ENCODE results near the gene CYB561D1. TPM values are rescaled to one million over a fixed set of nuclear protein-coding genes. Genes with fewer than 3 reads are reported as not detected.
"Not testable (repeated sequence)": the region's sequence is repeated elsewhere in the genome, so short reads cannot be mapped to it uniquely, and the experiment has no call there.

The CYB561D1 gene, protein sequence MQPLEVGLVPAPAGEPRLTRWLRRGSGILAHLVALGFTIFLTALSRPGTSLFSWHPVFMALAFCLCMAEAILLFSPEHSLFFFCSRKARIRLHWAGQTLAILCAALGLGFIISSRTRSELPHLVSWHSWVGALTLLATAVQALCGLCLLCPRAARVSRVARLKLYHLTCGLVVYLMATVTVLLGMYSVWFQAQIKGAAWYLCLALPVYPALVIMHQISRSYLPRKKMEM
- total RNA-seq, result 6.2 and 6.7 TPM in 2 replicates

DNA sequence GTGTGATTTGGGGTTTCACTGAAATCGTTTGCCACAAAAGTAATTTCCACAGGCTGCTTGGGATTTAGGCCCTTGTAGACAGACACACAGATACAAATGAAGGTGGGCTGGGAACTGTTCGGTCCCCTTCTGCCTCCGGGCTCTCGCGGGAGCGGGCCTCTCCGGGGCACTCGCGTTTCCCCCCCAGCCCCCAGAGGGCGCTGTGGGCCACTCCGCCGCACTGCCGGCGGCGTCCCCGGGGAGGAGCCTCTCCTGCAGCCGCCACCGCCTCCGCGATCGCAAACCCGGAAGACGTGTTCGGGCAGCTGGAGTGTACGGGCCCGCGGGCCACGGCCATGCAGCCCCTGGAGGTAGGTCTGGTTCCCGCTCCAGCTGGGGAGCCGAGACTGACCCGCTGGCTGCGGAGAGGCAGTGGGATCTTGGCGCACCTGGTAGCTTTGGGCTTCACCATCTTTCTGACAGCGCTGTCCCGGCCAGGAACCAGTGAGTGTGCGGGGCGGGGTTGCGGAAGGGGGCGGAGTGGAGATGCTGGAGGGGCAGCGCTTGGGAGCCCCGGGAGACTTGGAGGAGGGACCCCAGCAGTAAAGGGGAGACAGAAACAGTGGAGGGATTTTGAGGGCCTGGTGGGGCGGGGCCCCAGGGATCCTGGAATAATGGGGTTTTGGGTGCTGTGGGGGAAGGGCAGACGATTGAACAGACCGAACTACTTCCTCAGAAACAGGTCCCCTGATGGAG is at the start of gene CYB561D1:
Gene CYB561D1, plus strand, starts transcription at position 290 of the 735 bp plus-strand sequence. Its CDS starts 46 bp downstream, at position 336.
- no peak for DNase-seq (ENCODE audit: extremely low read depth, low read depth, low spot score)

DNA sequence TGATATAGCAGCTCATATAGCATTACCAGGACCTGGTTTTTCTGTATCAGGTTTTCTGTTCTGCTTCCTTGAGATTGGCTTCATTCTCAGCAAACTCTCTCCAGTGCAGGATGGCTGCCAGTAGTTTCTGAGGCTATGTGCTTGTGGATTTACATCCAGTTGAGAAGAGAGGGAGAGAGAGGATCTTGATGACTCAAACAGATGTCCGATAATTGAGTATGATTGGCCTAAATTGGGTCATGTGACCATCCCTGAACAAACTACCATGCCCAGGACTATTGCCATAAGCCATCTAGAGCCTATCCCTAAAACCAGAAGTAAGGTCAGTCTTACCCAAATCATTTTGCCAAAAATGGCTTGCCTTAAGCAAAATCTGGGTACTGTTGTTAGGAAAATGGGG is 49.5 kb upstream of the CYB561D1 start:
- no peak for DNase-seq (ENCODE audit: extremely low read depth, low read depth, low spot score)

DNA sequence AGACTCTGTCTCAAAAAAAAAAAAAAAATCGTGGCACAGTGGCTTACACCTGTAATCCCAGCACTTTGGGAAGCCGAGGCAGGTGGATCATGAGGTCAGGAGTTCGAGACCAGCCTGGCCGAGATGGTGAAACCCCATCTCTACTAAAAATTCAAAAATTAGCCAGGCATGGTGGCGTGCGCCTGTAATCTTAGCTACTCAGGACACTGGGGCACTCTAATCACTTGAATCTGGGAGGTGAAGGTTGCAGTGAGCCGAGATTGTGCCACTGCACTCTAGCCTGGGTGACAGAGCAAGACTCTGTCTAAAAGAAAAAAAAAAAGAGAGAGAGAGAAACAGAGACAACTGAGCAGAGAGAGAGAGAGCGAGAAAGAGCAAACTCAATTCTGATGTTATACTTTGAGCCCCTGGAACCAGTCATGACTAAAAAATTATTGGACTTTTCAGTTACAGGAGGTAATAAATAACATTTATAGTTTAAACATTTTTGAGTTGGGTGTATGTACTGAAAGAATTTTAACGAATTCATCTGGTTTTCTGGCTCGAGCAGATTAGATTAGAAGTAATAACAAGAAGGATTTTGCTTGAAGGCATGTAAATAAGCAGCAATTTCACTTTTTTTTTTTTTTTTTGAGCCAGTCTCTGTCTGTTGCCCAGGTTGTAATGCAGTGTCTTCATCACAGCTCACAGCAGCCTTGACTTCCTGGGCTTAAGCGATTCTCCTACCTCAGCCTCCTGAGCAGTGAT is 47.8 kb upstream of the CYB561D1 start:
- DNase-seq (ENCODE audit: extremely low read depth, low read depth, low spot score), result not testable (repeated sequence)

DNA sequence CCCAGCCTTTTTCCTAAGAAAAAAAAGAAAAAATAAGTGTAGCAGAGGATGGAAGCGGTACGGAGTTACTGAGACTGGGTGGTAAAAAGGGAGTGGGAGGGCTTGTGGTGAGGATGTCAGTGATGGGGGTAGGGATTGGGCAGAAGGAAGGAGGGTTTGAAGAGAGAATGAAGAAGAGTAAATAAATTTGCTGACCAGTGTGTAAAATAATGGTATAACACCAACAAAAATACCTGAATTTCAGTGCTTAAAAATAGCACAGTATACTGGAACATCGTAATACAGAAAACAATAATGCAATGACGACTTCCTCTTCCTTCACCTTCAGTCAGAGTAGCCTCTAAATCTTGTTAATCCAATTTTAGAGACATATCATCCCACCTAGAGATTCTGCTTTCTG is 46.4 kb upstream of the CYB561D1 start:
- DNase-seq (ENCODE audit: extremely low read depth, low read depth, low spot score), result no peak

DNA sequence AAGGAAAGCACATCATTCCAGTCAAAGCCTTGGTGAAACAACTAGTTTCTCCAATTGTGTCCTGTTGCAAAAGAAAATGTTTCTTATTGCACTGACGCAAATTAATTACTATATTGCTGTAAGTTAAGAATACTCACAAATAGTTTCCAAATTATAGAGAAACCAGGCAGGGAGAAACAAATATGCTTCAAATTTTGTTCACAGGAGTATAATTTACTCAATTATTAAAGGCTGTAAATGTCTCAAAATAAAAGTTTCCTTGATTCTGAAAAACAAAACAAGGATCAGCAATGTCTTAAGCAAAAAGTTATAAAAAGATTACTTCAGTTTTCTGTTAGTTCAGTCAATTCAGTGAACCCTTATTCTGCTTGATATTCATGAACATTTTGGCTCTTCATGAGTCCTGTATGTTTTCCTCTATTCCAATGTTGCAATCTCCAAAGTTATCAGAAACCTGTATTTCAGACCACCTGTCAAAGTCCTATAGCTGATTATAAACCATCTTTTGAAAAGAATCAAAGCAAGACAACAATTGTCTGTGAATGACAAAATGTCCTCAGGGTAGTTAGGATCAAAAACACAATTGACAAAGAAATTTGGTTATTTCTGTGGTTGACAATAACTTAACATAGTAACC is 39.3 kb upstream of the CYB561D1 start:
- DNase-seq (ENCODE audit: extremely low read depth, low read depth, low spot score), result no peak

DNA sequence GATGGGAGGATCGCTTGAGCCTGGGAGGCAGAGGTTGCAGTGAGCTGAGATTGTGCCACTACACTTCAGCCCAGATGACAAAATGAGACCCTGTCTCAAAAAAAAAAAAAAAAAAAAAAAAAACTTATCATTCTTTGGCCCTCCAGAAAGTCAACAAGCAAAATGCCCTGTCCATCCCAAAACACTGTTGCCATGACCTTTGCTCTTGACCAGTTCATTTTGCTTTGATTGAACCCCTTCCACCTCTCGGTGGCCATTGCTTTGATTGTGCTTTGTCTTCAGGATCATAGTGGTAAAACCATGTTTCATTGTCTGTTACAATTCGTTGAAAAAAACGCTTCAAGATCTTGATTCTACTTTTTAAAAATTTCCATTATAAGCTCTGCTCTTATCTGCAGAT is 36.1 kb upstream of the CYB561D1 start:
- DNase-seq (ENCODE audit: extremely low read depth, low read depth, low spot score), result no peak

DNA sequence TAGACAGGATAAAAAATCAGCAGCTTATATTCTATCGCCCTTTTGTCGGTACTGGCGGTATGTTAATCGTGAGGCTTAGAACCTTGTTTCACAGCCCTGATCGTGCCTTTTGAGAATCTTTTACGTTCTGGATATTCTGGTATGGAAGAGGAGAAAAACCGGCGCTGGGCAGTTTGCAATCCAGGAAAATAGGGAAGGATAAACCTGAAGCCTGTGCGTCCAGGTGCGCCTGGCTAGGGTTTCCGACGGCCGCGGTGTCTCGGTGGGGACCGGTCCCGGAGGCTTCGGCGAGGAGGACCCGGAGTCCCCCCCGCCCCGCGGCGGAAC is 27.8 kb upstream of the CYB561D1 start:
- no peak for DNase-seq (ENCODE audit: extremely low read depth, low read depth, low spot score)

DNA sequence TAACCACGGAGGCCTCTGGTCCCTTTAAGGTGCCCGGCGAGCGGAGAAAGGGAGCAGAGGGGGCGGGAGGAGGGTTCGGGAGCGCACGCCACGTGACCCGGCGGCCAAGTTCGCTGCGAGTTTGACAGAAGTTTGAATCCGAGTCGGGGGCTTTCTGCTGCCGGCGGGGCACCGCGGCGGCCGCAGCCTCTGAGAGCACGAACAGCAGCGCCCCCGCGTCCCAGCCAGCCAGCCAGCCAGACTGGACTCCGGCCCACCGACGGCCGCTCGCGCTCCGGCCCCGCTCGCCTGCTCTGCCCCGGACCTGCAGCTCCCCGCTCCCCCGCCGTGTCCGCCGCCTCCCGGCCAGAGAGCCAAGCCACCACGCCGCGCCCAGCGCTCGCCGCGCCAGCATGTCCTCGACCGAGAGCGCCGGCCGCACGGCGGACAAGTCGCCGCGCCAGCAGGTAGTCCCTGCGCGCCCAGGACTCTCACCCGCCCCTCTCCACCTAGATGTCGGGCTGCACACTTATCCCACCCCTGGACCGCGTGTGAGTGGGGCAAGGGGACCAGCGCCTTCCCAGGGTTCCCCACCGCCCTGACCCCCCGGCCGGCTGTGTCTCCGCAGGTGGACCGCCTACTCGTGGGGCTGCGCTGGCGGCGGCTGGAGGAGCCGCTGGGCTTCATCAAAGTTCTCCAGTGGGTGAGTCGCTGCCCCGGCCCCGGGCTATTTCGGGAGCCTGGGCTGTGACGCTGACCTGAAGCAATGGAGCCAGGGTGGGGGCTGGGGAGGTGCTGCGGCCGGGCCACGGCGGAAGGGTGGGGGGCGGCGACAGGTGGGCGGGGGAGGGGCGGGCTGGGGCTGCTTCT is 27.2 kb upstream of the CYB561D1 start, which contains the start of gene SYPL2:
Gene SYPL2, plus strand, starts transcription at position 95 of the 849 bp plus-strand sequence. Its CDS starts 298 bp downstream, at position 393.
- no peak for DNase-seq (ENCODE audit: extremely low read depth, low read depth, low spot score)

DNA sequence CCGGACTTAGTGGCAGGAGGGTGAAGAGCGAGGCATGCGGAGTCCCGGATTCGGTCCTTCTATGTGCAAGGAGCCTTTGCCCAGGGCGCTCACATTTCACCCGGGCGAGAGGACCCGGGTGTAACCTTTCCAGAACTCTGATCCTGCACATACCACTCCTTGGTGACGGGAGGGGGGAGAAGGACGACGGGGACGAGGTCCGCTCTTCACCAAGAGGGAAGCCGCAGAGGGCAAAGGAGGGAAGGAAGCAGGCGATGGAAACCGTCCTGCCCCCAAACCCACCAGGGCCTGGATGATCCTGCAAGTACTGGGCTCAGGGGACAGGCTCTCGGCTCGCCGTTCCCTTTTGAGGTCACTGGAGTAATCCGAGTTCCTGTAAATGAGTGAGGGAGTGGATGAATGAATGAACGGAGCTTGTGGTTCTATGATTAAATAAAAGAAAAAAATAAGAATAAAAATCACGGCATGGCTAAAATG is 26.6 kb upstream of the CYB561D1 start:
- DNase-seq (ENCODE audit: extremely low read depth, low read depth, low spot score), result no peak

DNA sequence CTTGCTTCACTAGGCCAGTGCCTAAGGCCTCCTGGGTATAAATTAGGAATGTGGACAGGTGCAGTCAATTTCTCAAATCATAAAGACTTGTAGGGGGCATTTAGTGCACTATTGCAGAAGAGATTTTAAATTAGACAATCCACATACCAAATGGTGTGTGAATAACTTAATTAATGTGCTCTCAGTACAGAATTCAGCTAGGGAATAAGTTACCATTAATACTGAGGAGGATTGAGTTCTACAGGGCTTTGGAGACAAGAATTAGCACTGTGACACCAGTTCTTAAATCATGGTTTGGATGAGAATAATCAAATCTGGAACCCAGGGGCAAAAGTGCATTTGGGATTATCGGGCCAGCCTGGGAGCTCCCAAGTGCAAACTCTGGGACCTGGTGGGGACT is 25.8 kb upstream of the CYB561D1 start:
- DNase-seq (ENCODE audit: extremely low read depth, low read depth, low spot score), result no peak

DNA sequence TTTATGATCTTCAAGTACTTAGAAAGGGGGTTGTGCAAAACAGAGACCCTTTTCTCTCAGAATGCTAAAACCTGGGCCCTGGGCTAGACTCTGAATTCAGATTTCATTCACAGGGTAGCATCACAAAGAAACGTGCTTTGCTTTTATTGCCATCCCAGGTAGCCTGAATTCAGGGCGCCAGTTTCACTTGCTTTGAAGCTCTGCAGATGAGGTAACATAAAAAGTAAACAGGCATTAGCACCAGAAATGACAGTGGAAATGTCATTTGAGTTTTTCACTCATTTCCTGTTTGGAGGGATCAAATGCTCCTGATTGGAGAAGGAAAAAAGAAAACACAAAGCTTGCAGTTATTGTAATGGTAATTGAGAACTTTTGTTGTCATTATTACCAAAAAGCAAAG is 25.0 kb upstream of the CYB561D1 start:
- no peak for DNase-seq (ENCODE audit: extremely low read depth, low read depth, low spot score)

DNA sequence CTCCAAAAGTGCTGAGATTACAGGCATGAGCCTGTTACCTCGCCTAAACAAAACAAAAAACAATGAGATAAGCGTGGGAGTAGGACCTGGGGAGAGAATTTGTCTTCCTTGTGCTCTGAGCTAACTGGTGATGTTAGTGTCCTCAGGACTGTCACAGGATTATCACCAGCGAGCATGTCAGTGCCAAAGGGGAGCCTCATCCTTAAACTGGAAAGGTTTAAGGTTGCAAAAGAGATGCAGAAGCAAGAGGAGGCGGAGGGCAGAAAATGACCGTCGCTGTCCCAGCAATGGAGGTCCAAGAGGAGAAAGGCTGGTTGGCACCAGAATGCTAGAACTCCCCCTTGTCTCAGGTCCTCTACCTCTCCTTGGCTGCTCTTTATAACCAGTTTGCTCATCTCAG is 23.6 kb upstream of the CYB561D1 start:
- no peak for DNase-seq (ENCODE audit: extremely low read depth, low read depth, low spot score)

DNA sequence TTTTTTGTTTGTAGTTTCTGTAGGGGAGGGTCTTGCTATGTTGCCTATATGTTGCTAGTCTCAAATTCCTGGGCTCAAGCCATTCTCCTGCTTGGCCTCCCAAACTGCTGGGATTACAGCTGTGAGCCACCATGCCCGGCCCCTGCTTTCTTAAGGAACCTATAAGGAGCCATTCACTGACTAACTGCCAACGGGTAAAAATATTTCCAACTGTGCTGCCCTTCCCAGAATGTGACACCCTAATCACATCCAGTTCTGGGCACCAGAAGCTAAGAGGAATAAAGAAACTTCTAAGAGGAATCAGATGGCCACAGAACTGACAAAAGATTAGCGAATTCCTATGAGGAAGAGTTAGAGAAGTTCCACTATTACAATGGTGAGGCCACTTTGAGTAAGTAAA is 21.1 kb upstream of the CYB561D1 start:
- no peak for DNase-seq (ENCODE audit: extremely low read depth, low read depth, low spot score)

DNA sequence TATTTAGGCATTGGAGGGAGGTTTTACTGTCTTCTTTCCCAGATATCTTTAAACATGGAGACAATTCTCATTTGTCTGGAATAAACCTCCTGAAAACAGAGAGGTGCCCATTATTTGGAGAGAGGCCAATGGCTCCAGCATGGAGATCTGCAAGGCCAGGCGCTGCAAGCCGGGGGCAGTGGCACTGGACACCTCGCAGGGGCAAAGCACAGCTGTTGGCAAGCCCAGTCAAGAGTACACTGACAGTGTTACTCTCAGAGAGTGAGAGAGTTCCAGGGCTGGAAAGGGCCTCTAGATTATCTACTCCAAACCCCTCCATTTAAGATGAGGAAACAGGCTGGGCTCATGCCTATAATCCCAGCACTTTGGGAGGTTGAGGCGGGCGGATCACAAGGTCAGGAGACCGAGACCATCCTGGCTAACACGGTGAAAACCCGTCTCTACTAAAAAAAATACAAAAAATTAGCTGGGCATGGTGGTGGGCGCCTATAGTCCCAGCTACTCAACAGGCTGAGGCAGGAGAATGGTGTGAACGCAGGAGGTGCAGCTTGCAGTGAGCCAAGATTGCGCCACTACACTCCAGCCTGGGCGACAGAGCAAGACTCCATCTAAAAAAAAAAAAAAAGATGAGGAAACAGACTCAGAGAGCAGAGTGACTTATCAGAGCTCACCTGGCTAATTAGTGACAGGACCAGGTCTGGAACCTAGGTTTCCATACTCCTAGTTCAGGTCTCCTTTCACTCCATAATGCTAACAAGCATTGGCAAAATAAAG is 20.4 kb upstream of the CYB561D1 start:
- DNase-seq (ENCODE audit: extremely low read depth, low read depth, low spot score), result not testable (repeated sequence)

DNA sequence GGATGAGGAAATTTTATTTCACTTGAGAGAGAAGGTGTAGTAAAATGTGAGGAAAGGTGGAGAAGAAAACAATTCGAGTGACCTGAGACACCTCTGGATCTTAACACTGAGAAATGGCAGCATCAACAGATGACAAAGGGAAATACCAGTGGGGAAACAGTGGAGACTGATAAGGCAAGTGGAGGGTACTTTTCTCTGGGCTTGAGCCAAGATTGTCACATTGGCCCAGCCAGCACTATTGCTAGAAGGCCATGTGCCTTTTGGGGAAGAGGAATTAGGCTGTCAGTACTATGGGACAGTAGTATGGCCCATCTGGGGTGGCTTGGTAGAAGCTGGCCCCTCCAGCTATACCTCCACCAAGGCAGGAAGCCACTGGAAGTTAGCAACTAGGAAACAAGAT is 19.2 kb upstream of the CYB561D1 start:
- no peak for DNase-seq (ENCODE audit: extremely low read depth, low read depth, low spot score)

DNA sequence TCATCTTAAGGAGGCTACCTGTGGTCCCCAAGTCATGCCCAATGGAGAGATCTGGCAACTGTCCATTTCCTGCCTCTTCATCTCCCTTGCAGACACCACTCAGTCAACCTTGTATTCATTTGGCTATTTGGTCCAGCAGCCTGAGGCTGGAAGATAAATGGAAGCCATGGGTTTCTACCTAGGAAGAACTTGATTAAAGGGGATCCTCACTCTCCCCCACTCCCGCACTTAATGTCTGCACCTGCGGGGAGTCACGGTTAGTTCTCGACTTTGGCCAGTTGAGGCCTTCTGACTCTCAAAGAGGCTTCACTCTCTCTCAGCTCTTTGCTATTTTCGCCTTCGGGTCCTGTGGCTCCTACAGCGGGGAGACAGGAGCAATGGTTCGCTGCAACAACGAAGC is 18.6 kb upstream of the CYB561D1 start:
- DNase-seq (ENCODE audit: extremely low read depth, low read depth, low spot score), result no peak

DNA sequence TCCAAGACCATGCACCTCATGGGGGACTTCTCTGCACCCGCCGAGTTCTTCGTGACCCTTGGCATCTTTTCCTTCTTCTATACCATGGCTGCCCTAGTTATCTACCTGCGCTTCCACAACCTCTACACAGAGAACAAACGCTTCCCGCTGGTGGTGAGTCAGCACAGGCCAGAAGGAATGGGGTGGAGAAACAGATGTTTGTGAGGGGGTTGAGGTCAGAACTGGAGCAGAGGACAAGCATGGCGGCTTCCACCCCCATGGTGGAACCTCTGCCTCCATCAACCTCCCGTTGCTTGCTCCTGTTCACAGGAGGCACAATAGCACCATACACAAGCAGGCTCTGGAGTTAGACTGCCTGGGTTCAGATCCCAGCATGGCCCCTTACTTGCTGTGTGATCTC is 17.1 kb upstream of the CYB561D1 start:
- no peak for DNase-seq (ENCODE audit: extremely low read depth, low read depth, low spot score)

DNA sequence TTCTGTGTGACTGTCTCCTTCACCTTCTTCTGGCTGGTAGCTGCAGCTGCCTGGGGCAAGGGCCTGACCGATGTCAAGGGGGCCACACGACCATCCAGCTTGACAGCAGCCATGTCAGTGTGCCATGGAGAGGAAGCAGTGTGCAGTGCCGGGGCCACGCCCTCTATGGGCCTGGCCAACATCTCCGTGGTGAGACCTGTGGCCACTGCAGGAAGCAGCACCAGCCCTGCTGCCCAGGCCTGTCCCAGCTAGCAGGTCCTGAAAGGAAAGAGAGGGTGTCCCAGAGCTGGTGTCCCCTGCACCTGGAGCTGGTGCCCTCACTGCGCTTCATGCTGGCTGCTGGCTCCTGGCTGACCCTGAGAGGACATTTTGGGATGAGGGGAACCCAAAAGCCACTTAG is 16.1 kb upstream of the CYB561D1 start:
- DNase-seq (ENCODE audit: extremely low read depth, low read depth, low spot score), result no peak

DNA sequence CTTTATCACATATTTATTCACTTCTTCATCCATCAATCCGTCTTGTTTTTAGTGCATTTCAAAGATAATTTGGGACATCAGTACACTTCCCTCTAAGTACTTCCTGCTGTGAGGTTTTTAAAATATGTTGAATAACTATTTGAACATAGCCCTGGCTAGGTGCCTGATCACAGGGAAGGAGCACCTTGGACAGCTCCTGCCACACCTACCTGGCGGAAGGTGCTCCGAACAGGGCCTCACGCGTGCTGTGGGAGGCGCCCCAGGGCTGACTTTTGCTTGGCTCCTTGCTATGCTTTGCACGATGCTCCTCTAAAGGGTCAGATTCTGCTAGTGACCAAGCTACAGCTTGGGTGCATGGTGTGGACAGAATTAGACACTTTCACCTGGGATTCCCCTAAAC is 15.1 kb upstream of the CYB561D1 start:
- DNase-seq (ENCODE audit: extremely low read depth, low read depth, low spot score), result no peak

DNA sequence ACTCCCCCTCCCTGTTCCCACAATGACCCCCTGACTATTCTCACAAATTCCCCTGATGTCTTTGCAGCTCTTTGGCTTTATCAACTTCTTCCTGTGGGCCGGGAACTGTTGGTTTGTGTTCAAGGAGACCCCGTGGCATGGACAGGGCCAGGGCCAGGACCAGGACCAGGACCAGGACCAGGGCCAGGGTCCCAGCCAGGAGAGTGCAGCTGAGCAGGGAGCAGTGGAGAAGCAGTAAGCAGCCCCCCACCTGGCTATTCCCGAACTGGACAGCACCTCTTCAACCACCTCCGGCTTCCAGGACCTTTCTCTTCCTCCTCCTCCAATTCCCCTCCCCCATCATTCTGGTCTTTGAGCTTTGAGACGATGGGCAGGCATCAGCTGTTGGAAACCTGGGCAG is 14.6 kb upstream of the CYB561D1 start:
- DNase-seq (ENCODE audit: extremely low read depth, low read depth, low spot score), result no peak

Data from glomerular endothelial cell (primary cell).